Activated naive CD8-positive, alpha-beta T cell treated with anti-CD3 and anti-CD28 coated beads, Interleukin-2, amount 50 U/mL, for 24 hours (primary cell): Measurements from ENCODE around the gene PPIL4.

Experiments used
- ATAC-seq: fragments of 150-1000 bp; cut with Tn5 transposase; one replicate; pipeline ENCODE4 v1.10.0; 2021
- DNase-seq: peaks from one replicate; pipeline ENCODE4 v3.0.0; 2021
- H3K27ac Mint-ChIP-seq: one replicate; pipeline ENCODE4 v1.8.0; 2021; ENCODE audit warnings: mild to moderate bottlenecking, mixed read lengths
- H3K27me3 Mint-ChIP-seq: one replicate; pipeline ENCODE4 v1.8.0; 2021; ENCODE audit warnings: mixed read lengths
- H3K36me3 Mint-ChIP-seq: one replicate; pipeline ENCODE4 v1.8.0; 2021; ENCODE audit warnings: low read depth, mixed read lengths
- H3K4me1 Mint-ChIP-seq: one replicate; pipeline ENCODE4 v1.8.0; 2021; ENCODE audit warnings: mixed read lengths
- H3K4me3 Mint-ChIP-seq: one replicate; pipeline ENCODE4 v1.8.0; 2021; ENCODE audit warnings: mild to moderate bottlenecking, moderate library complexity, mixed read lengths
- H3K9me3 Mint-ChIP-seq: one replicate; pipeline ENCODE4 v1.8.0; 2021; ENCODE audit warnings: mixed read lengths

PPIL4 gene

DNA sequence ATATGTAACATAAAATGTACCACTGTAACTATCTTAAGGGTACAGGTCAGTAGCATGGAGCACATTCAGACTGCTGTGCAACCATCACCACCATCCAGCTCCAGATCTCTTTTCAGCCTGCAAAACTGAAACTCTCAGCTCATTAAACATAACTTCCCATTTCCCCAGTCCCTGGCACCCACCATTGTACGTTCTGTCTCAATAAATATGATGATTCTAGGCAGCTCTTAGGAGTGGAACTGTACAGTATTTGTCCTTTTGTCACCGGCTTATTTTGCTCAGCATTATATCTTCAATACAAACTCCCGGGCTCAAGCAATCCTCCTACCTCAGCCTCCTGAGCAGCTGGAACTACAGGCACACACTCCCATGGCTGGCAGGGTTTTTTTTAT, 62.5 kb downstream of the PPIL4 start:
- DNase-seq (no peak), ATAC-seq (no peak)
- no peaks in the 10 kb centered on the region for H3K27me3 Mint-ChIP-seq
- H3K4me3 Mint-ChIP-seq, result peak overlapping the region; percentile 90
- peak overlapping the region; percentile 93 for H3K27ac Mint-ChIP-seq
- H3K9me3 Mint-ChIP-seq, result no peaks in the 10 kb centered on the region
- peaks cover 78% of the 10 kb centered on the region for H3K4me1 Mint-ChIP-seq
- peaks cover 19% of the 10 kb centered on the region for H3K36me3 Mint-ChIP-seq

- ATAC-seq (no peak), DNase-seq (no peak)
- Mint-ChIP-seq H3K9me3 (no peaks in the 10 kb centered on the region), H3K36me3 (peaks cover 19% of the 10 kb centered on the region), H3K27ac (peak overlapping the region; percentile 93), H3K27me3 (no peaks in the 10 kb centered on the region), H3K4me3 (peak overlapping the region; percentile 90), H3K4me1 (peaks cover 73% of the 10 kb centered on the region)
Measured at GRCh38 chr6:149482545-149483333, 63.1 kb downstream of the PPIL4 start.

DNA sequence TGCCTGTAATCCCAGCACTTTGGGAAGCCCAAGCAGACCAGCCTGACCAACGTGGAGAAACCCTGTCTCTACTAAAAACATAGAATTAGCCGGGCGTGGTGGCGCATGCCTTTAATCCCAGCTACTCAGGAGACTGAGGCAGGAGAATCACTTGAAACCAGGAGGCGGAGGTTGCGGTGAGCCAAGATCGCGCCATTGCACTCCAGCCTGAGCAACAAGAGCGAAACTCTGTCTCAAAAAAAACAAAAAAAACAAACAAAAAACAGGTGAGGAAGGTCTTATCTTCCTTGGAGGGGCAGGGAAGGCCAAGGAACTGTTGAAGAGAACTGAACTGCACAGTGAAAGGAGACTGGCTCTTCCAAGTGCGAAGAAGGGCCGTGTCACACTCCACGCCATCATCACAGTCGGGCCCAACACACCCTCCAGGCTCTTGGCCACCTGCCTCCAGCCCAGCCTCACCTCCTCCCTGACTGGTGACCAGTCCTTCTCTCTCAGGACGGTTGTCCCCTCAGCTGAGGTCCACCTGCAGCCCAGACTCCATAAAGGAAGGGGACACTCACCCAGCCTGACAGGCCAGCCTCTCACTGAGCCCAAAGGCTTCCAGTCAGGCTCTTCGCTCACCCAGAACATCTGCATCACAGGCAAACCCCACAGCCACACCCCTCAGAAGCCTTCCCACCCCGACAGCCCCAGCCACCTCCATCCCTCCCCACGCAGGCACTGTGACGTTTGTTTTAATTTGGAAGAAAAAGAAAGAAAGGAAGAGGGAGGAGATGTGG, 65.2 kb downstream of the PPIL4 start:
- peaks cover 20% of the 10 kb centered on the region for H3K36me3 Mint-ChIP-seq
- H3K4me3 Mint-ChIP-seq, result peak overlapping the region; percentile 90
- H3K9me3 Mint-ChIP-seq, result no peaks in the 10 kb centered on the region
- DNase-seq (peak; percentile 49), ATAC-seq (peak; percentile 12)
- peaks cover 74% of the 10 kb centered on the region for H3K4me1 Mint-ChIP-seq
- peak overlapping the region; percentile 93 for H3K27ac Mint-ChIP-seq
- H3K27me3 Mint-ChIP-seq, result no peaks in the 10 kb centered on the region

- peaks cover 71% of the 10 kb centered on the region for H3K4me1 Mint-ChIP-seq
- peaks cover 18% of the 10 kb centered on the region for H3K36me3 Mint-ChIP-seq
- peak overlapping the region; percentile 32 for H3K27ac Mint-ChIP-seq
- no peaks in the 10 kb centered on the region for H3K27me3 Mint-ChIP-seq
- H3K4me3 Mint-ChIP-seq, result peak overlapping the region; percentile 34
- no peaks in the 10 kb centered on the region for H3K9me3 Mint-ChIP-seq
- no peak for ATAC-seq
- no peak for DNase-seq
Measured at GRCh38 chr6:149478631-149479314, 67.1 kb downstream of the PPIL4 start.

DNA sequence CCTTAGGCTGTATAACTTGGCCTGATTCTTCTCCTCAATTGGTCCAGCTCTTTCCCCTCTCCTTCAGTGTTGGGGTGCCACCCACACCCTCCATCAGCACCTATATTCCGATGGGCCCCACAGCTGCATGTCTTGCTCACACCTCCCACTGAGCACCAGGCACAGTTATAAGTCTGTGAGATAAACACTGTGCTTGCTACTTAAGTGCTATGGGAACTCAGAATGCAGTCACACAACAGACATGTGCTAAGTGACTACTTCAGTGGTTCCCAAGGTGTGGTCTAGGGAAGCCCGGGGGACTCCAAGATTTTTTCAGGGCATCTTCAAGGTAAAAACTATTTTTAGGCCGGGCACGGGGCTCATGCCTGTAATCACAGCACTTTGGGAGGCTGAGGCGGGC, 68.3 kb downstream of the PPIL4 start:
- Mint-ChIP-seq H3K4me3 (no peak overlapping the region), H3K36me3 (peaks cover 18% of the 10 kb centered on the region), H3K4me1 (peaks cover 73% of the 10 kb centered on the region), H3K27me3 (no peaks in the 10 kb centered on the region), H3K9me3 (no peaks in the 10 kb centered on the region), H3K27ac (peak overlapping the region; percentile 52)
- DNase-seq, result no peak
- ATAC-seq, result no peak

- H3K9me3 Mint-ChIP-seq, result no peaks in the 10 kb centered on the region
- peaks cover 22% of the 10 kb centered on the region for H3K36me3 Mint-ChIP-seq
- no peaks in the 10 kb centered on the region for H3K27me3 Mint-ChIP-seq
- no peak overlapping the region for H3K4me3 Mint-ChIP-seq
- H3K27ac Mint-ChIP-seq, result peak overlapping the region; percentile 52
- ATAC-seq (no peak), DNase-seq (no peak)
- H3K4me1 Mint-ChIP-seq, result peaks cover 73% of the 10 kb centered on the region
Measured at GRCh38 chr6:149476789-149477455, 68.9 kb downstream of the PPIL4 start.

- Mint-ChIP-seq H3K36me3 (peaks cover 14% of the 10 kb centered on the region), H3K9me3 (no peaks in the 10 kb centered on the region), H3K4me1 (peaks cover 65% of the 10 kb centered on the region), H3K27me3 (no peaks in the 10 kb centered on the region), H3K27ac (no peak overlapping the region), H3K4me3 (no peak overlapping the region)
- DNase-seq (no peak), ATAC-seq (no peak)
Measured at GRCh38 chr6:149474108-149474935, 71.5 kb downstream of the PPIL4 start.

GRCh38 chr6:149473080-149474052, 72.5 kb downstream of the PPIL4 start:
- Mint-ChIP-seq H3K27me3 (no peaks in the 10 kb centered on the region), H3K27ac (peak overlapping the region; percentile 27), H3K4me1 (peaks cover 67% of the 10 kb centered on the region), H3K9me3 (no peaks in the 10 kb centered on the region), H3K36me3 (peaks cover 14% of the 10 kb centered on the region), H3K4me3 (no peak overlapping the region)
- no peak for DNase-seq
- ATAC-seq, result peak; percentile 38

DNA sequence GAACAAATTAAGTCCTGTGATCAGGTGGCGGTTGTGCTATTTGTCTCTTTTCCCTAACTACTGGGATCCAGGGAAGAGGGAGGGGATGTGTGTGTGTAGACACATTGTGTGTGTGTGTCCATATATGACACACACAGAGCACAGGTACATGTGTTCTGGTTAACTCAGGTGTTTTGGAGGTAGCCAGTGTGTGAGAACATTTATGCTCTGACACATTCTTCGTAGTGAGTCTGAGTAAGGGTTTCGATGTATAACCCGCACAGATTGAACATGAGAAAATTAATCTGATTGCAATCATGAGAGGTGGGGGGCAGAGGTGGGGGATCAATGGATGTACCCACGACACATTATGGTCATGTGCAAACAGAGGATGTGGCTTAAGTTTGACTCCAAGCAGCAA, 73.6 kb downstream of the PPIL4 start:
- H3K4me1 Mint-ChIP-seq, result peaks cover 71% of the 10 kb centered on the region
- H3K27me3 Mint-ChIP-seq, result no peaks in the 10 kb centered on the region
- H3K36me3 Mint-ChIP-seq, result peaks cover 16% of the 10 kb centered on the region
- ATAC-seq (peak; percentile 4), DNase-seq (no peak)
- peak overlapping the region; percentile 33 for H3K27ac Mint-ChIP-seq
- H3K4me3 Mint-ChIP-seq, result peak overlapping the region; percentile 48
- no peaks in the 10 kb centered on the region for H3K9me3 Mint-ChIP-seq

- ATAC-seq, result peak; percentile 36
- Mint-ChIP-seq H3K4me1 (peaks cover 67% of the 10 kb centered on the region), H3K27me3 (no peaks in the 10 kb centered on the region), H3K9me3 (no peaks in the 10 kb centered on the region), H3K4me3 (peak overlapping the region; percentile 48), H3K36me3 (peaks cover 16% of the 10 kb centered on the region), H3K27ac (peak overlapping the region; percentile 67)
- no peak for DNase-seq
Measured at GRCh38 chr6:149471801-149472200, 74.0 kb downstream of the PPIL4 start.

DNA sequence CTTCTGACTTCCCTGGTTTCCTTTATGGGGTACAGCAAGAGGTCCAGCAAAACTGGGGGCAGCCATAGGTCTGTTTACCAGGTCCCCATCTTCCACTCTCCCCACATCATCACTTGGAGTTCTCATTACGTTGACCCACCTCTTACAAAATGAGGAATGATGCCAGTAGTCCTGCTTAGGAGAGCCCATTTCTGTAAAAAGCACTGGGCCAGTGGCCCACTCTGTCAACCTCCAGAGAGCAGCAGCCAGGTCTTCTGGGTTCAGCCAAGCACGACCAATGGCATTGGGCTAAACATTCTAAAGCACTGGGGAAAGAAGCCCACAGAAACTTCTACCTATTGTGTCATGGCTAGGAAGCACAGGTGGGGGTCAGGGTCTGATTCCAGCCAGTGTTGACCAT, 74.9 kb downstream of the PPIL4 start:
- Mint-ChIP-seq H3K4me1 (peaks cover 67% of the 10 kb centered on the region), H3K4me3 (no peak overlapping the region), H3K27ac (no peak overlapping the region), H3K36me3 (peaks cover 16% of the 10 kb centered on the region), H3K27me3 (no peaks in the 10 kb centered on the region), H3K9me3 (no peaks in the 10 kb centered on the region)
- ATAC-seq, result no peak
- no peak for DNase-seq

DNA sequence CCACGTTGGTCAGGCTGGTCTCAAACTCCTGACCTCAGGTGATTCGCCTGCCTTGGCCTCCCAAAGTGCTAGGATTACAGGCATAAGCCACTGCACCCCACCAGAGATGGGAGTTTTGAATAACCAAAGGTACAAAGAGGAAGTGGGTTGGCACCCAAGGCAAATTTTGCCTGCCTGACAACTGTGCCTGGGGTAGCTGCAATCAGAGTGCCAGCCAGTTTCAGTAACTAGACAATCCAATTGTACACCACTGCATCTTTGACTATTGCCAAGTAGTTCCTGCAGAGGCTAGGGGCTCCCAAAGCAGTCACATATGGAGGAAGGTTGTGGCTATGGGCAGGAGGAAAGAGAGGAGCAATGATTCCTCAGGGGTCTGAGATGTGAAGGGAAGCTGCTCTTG, 77.7 kb downstream of the PPIL4 start:
- no peaks in the 10 kb centered on the region for H3K27me3 Mint-ChIP-seq
- H3K4me1 Mint-ChIP-seq, result peaks cover 63% of the 10 kb centered on the region
- no peaks in the 10 kb centered on the region for H3K9me3 Mint-ChIP-seq
- H3K27ac Mint-ChIP-seq, result peak overlapping the region; percentile 89
- peaks cover 28% of the 10 kb centered on the region for H3K36me3 Mint-ChIP-seq
- peak overlapping the region; percentile 57 for H3K4me3 Mint-ChIP-seq
- no peak for ATAC-seq
- no peak for DNase-seq

DNA sequence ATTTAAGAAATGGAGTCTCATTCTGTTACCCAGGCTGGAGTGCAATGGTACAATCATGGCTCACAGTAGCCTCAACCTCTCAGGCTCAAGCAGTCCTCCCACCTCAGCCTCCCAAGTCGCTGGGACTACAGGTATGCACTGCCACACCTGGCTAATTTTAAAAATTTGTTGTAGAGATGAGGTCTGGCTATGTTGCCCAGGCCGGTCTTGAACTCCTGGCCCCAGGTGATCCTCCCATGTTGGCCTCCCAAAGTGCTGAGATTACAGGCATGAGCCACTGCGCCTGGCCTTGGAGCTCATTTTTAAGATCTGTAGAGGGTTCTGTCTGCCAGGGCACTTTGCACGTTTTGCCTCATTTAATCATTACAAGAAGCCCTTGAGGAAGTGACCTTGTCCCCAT, 78.6 kb downstream of the PPIL4 start:
- peaks cover 54% of the 10 kb centered on the region for H3K4me1 Mint-ChIP-seq
- no peak overlapping the region for H3K4me3 Mint-ChIP-seq
- DNase-seq (no peak), ATAC-seq (no peak)
- no peaks in the 10 kb centered on the region for H3K27me3 Mint-ChIP-seq
- no peak overlapping the region for H3K27ac Mint-ChIP-seq
- H3K9me3 Mint-ChIP-seq, result no peaks in the 10 kb centered on the region
- peaks cover 33% of the 10 kb centered on the region for H3K36me3 Mint-ChIP-seq
